ENCODE results near the gene MARCHF10.
"Not testable (repeated sequence)": the region's sequence is repeated elsewhere in the genome, so short reads cannot be mapped to it uniquely, and the experiment has no call there.

Gene MARCHF10

DNA sequence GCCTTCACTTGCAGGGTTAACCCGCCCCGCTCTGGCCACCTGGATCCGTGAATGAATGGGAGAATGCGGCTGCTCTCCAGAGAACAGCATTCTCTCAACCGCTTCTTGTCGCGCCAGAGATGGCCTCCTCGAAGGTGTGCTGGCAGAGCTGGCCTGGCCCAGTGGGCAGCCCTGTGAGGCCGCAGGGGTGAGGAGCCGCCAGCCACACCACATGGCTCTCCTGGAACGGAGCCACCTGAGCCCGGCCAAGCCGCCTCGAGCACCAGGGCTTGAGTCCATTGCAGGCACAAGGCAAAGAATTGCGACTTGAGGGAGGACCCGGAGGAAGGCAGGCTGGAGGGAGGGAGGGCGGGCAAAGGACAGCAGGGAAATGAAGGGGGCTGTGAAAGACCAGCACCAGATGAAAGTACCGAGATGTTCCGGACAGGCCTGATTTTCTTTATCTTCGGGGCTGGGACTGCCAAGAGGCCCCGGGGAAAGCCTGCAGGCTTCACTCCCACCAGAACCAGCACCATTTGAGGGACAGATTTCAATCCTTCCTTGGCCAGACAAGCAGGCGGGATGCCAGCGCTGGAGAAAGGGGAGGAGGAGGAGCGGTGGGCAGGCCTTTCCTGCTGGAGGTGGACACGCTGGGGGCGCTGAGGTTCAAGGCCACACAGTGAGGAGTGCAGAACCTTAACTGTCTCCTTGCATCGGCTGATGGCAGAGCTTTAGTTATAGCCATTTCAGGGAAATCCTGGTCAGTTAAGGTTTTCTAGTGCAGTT is 111.2 kb downstream of the MARCHF10 start:
- no peak for DNase-seq

DNA sequence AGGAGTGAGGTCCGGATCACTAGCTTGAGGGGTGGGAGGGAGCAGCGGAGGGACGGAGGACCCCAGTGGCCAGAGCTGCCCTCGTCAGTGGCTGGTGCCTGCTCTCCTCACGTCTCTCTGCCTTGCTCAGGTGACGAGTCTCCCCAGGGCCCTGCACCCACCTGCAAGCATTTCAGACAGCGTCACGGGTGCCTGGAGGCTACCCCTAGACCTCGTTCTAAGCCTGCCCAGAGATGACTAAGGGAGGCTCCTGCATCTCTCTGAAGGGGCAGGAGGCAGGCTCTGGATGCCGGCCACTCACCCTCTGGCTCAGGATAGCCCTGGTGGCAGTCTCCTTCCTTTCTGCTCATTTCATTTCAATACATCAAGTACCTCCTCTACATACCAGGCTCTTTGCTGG is 111.9 kb downstream of the MARCHF10 start:
- no peak for DNase-seq

DNA sequence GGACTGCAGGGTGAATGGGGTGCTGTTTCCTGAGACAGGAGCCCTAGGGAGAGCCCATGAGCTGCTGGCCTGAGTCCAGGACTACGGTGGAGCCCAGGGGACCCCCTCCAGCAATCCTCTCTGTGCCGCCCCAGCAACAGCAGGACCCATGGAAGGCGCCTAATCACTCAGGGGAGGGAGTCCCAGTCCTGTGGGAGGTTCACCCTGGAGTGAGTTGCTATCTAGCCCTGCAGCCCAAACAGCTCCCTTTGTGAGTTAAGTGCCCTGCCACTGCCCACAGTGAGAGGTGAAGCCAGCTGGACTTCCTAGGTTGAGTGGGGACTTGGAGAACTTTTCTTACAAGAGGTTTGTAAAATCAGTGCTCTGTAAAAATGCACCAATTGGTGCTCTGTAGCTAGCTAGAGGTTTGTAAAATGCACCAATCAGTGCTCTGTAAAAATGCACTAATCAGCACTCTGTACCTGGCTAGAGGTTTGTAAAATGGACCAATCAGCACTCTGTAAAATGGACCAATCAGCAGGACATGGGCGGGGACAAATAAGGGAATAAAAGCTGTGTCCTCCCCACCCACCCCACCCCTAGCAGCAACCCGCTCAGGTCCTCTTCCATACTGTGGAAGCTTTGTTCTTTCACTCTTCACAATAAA is 112.9 kb downstream of the MARCHF10 start:
- DNase-seq, result not testable (repeated sequence)

DNA sequence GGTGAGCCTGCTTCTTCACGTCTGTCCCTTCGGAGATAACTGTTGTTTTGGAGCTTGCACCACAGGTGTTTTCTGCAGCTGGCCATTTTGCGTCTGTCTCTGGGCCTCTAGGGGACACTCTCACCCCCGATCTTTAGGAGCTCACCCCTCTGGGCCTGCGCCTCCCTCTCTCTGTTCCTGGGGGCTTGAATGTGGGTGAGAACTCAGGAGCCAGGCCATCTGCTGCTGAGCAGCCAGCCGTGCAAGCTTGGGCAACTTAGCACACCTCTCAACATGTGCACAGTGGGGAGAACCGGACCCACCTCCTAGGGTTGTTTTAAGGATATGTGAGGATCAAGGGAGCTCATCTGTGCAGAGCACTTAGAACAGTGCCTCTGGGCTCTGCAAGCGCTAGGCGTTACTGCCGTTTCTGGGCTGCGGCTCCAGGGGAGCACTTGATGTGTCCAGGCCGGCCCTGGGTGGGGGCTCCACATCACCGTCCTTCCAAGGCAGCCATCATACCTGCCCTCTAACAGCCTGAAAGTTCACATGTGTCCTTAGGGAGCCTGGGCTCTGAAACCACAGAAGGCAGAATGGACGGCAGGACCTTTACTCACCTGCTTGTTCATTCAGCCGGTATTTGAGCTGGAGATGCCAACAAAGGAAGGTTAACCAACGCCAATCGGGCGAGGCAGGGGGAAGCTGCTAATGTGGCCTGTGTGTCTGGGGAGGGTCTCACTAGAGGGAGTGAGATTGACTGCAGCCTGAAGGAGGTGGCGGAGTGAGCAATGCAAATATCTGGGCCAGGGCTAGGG is 114.3 kb downstream of the MARCHF10 start:
- DNase-seq, result no peak

DNA sequence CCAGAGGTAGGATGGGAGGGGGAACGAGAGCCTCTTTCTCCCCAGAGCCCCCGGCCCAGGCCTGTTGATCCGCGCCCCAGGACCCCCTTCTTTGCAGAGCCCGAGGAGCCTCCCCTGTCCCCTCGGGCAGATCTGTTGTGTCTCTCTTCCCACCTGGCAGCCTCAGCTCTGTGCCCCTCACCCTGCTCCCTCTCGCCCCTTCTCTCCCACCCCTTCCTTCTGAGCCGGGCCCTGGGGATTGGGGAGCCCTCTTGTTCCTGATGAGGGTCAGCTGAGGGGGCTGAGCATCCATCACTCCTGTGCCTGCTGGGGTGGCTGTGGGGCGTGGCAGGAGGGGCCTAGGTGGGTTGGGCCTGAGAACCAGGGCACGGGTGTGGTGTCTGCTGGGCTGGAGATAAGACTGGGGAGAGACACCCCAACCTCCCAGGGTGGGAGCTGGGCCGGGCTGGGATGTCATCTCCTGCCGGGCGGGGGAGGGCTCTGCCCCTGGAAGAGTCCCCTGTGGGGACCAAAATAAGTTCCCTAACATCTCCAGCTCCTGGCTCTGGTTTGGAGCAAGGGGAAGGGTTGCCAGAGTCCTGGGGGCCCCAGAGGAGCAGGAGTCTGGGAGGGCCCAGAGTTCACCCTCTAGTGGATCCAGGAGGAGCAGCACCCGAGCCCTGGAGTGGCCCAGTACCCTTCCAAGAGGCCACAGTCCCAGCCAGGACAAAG is 115.2 kb downstream of the MARCHF10 start:
- DNase-seq, result peak in 1 of 2 donors; percentile 16

DNA sequence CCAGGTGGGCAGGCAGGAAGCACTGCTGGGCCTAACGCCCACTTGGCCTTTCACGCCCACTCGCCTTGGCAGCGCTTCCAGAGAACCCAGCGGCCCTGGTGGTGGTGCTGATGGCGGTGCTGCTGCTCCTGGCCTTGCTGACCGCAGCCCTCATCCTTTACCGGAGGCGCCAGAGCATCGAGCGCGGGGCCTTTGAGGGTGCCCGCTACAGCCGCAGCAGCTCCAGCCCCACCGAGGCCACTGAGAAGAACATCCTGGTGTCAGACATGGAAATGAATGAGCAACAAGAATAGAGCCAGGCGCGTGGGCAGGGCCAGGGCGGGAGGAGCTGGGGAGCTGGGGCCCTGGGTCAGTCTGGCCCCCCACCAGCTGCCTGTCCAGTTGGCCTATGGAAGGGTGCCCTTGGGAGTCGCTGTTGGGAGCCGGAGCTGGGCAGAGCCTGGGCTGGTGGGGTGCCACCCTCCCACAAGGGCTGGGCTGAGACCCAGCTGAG is 115.9 kb downstream of the MARCHF10 start:
- DNase-seq, result no peak

DNA sequence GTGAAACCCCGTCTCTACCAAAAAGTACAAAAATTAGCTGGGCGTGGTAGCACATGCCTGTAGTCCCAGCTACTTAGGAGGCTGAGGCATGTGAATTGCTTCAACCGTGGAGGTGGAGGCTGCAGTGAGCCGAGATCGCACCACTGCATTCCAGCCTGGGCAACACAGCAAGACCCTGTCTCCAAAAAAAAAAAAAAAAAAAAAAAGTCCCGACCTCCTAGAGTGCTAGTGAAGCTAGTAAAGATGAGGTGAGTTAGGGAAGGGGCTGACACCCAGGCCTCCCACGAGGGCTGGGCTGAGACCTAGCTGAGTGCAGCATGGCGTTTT is 116.6 kb downstream of the MARCHF10 start:
- not testable (repeated sequence) for DNase-seq

DNA sequence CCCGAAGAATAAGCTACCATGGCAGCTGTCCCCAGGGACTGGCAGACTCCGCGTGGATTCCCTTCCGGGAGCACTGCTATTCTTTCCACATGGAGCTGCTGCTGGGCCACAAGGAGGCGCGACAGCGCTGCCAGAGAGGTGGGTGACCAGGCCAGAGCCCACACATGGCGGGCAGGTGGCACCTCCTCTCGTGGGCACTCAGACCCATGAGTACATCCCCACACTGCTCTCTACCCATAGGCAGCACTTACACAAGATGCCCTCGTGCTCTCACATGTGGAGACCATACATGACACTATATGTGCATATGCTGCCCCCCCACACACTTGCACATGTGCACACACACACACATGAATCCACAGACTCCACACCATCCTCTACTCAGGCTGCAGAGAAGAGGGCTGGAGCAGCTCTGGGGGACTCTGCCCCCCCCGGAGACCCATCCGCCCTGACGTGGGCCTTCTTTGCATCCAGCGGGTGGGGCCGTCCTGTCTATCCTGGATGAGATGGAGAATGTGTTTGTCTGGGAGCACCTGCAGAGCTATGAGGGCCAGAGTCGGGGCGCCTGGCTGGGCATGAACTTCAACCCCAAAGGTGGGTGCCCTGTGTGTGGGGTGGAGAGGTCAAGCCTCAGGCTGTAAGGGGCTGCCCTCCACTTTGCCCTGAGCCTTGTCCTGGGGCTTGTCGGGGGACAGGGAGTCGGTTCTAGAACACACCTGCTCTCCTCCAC is 117.8 kb downstream of the MARCHF10 start:
- DNase-seq, result no peak

DNA sequence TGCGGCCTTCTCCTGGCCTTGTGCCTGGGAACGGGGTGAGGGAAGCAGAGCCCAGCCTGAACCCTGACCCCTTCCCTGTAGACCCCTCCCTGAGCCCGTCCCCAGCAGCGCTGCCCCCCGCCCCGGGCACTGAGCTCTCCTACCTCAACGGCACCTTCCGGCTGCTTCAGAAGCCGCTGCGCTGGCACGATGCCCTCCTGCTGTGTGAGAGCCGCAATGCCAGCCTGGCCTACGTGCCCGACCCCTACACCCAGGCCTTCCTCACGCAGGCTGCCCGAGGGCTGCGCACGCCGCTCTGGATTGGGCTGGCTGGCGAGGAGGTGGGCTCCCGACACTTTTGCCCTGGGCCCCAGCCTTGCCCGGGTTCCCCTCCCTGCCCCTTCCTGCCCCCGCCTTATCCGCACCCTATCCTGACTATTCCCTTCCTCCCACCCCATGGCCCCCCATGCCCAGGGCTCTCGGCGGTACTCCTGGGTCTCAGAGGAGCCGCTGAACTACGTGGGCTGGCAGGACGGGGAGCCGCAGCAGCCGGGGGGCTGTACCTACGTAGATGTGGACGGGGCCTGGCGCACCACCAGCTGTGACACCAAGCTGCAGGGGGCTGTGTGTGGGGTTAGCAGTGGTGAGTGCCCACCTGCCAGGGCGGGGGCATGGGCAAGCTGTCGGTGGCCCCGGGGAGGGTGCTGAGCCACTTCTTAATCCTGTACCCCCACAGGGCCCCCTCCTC is 118.5 kb downstream of the MARCHF10 start:
- no peak for DNase-seq

DNA sequence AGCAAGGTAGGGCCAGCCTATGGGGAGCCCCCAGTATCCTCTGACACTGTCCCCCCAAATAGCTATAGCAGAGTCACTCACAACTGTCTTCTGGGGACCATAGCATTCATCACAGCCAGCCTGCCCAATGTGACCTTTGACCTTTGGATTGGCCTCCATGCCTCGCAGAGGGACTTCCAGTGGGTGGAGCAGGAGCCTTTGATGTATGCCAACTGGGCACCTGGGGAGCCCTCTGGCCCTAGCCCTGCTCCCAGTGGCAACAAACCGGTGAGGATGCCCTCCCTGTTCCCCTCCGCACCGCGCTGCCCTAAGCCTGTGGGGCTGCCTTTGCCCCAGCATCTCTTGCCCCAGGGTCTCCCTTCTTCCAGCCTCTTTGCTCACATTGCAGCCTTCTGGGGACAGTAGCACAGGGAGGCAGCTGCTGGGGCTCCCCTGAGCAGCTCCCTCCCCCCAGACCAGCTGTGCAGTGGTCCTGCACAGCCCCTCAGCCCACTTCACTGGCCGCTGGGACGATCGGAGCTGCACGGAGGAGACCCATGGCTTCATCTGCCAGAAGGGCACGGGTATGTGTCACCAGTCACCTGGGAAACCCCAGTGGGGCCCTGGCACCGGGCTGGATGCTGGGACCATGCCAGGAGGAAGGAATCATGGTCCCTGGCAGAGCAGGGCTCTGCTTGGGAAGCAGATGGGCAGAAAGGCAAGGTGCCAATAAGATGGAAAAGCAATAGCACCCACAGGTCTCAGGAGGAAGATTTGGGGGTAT is 119.5 kb downstream of the MARCHF10 start:
- DNase-seq, result no peak

DNA sequence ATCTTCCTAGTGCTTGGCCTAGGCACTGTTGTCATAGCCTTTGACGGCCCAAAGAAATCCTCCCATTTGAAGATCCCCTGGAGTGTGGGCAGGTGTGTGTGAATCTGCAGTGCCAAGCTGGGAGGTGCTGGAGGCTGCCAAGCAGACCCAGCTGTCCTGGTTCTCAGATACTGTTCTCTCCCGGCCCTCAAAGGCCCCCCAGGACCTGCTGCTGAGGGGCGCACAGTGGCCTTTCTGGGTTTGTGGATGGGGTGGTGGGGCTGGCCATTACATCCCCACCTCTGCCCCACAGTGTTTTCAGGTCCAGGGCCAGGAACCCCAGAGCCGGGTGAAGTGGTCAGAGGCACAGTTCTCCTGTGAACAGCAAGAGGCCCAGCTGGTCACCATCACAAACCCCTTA is 120.1 kb downstream of the MARCHF10 start:
- no peak for DNase-seq

DNA sequence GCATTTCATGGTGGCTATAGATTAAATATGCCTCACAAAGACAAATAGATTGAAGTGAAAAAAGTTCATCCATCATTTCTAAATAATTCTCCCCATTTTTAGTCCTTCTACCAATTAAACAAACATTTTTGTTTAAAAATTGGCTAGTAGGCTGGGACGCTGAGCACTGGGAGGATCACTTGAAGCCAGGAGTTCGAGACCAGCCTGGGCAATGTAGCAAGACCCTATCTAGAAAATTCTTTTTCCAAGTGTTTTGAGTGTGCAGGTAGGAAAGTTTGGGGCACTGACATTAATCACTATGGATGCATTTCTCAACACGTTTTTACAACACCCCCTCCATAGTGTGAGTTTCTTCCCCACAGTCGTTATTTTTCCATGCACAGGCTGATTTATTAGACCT is 123.9 kb downstream of the MARCHF10 start:
- no peak for DNase-seq

DNA sequence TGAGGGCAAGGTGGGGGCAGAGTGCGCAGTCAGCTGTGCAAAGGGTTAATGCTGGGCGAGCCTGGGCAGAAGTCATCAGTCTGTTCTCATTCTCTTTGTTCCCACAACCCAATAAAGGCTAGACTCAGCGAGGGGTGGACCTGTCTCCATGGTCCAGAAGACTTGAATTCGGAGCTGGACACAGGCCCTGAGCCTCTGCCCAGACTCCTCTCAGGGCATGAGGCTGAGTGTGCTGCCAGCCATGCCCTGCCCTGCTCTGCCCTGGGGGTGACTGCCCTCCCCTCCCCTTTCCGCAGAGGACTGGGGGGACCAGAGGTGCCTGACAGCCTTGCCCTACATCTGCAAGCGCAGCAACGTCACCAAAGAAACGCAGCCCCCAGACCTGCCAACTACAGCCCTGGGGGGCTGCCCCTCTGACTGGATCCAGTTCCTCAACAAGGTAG is 126.2 kb downstream of the MARCHF10 start:
- DNase-seq, result no peak

DNA sequence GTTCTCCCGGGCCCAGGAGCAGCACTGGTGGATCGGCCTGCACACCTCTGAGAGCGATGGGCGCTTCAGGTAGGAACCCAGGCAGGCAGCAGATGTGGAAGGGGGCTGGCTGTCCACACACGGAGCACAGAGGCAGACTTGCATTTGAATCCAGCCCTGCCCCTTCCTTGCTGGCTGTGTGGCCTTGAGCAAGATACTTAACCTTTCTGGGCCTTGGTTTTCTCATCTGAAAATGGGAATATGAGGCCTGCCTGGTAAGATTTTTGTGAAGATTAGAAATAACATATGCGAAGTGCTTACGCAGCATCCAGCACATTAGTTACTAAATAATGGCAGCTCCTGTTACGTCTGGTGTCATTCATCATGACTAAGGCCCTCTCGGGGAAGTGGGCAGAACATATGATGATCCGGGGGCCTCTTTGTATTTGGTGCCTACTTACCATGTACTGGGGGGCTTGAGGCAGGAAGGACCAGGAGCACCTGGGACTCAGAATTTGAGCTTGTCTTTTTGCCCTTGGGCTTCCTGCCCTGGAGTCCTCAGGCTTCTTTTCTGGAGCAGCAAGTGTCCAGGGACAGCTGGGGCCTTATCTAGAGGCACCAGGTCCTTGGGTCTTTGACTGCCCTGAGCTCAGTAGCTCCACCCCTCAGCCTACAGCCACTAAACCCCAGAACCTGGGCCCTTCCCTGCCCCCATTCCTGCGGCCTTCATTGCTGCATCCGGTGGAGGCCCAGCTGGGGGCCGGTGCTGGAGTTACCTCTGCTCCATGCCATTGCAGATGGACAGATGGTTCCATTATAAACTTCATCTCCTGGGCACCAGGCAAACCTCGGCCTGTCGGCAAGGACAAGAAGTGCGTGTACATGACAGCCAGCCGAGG is 126.8 kb downstream of the MARCHF10 start:
- DNase-seq, result no peak

DNA sequence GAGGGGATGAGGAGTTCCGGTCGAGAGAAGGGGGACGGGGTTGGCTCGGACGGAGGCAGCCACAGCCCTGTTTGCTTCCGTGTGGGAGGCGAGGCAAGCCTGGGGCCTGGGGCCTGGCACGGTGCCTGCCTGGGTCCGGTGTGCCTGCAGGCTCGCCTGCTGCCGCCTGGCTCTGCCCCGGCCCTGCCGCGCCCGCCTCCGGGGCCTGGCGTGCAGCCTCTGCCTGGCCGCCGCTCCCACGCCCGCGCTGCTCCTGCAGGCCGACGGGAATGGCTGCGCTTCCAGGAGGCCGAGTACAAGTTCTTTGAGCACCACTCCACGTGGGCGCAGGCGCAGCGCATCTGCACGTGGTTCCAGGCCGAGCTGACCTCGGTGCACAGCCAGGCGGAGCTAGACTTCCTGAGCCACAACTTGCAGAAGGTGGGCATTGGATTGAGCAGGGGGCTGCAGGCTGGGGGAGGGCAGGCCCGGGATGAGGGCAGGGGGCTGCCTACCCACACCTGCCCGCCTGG is 127.5 kb downstream of the MARCHF10 start:
- no peak for DNase-seq

DNA sequence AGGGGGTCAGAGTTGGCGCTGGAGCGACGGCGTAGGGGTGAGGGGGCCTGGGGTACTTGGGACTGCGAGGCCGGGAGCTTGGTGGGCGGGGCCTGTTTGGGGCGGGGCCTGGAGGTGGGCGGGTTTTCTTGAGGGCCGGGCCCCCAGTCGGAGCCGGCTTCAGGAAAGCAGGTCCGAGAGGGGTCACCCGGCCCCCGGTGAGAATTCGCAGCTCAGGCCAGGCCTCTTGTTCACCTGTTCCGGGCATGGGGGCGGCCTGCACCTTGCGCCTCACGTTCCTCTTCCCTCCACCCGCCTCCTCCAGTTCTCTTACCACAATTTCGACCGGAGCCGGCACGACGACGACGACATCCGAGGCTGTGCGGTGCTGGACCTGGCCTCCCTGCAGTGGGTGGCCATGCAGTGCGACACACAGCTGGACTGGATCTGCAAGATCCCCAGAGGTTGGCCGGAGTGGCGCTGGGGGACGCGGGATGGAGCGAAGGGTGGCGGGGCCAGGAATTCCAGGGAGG is 128.2 kb downstream of the MARCHF10 start:
- no peak for DNase-seq

DNA sequence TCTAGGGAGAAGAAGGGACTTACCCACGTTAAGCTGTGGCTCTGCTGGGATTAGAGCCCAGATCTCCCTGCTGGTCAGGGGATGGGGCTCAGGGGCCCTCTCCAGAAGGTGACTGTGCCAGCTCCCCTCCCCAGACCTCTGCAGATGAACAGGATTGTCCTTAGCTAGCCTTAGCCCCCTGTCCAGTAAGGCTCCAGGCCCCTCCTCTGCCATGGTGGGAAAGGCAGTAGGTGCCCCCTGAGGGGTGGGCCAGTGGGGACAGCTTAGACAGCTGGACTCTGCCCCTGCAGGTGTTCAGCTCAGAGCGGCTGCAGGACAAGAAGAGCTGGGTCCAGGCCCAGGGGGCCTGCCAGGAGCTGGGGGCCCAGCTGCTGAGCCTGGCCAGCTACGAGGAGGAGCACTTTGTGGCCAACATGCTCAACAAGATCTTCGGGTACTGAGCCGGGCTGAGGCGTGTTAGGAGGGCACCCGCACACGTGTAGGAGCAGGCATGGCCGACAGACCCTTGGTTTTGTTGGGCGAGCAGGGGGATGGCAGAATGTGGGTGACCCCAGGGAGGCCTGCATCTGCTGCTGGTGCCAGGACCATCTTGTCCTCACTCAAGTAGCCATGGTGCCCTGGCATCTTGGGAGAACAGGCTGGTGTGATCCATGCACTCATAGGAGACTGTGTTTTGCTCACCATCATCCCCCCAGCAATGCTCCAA is 129.7 kb downstream of the MARCHF10 start:
- DNase-seq, result no peak

DNA sequence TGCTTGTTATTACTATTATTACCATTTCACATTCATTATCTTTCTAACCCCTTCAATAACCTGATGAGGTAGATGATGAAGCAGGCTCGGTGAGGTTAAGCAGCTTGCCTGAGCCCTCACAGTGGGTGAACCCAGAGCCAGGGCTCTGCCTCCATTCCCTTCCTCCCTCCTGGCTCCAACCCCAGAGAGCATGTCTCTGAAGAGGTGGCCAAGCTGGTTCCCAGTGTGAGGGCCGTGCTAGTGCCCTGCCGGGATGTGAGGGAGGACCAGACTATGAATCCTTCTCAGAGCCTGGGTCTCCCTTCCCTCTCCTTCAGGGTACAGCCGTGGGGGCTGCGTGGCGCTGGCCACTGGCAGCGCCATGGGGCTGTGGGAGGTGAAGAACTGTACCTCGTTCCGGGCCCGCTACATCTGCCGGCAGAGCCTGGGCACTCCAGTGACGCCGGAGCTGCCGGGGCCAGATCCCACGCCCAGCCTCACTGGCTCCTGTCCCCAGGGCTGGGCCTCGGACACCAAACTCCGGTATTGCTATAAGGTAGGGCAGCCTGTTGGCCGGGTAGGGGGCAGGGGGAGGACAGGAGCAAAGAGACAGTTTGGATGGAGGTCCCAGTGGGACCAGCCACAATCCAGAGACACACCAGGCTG is 131.0 kb downstream of the MARCHF10 start:
- DNase-seq, result no peak

All from inflammatory macrophage (primary cell).